GM23248 (cell line): ENCODE measurements around the gene LRRC3.

Experiments used
- EZH2 ChIP-seq: fragments of 200-600 bp; sonication (generic); IDR thresholded peaks from 2 replicates; pipeline ENCODE4 v1.6.1; 2018; ENCODE audit warnings: antibody characterized with exemption, mild to moderate bottlenecking; ENCODE audit not compliant: insufficient read depth, poor library complexity, severe bottlenecking
- EZH2phosphoT487 ChIP-seq: fragments of 200-600 bp; sonication (generic); IDR thresholded peaks from 2 replicates; pipeline ENCODE4 v1.6.1; 2018; ENCODE audit warnings: antibody characterized with exemption, moderate library complexity, mild to moderate bottlenecking, low read depth; ENCODE audit not compliant: insufficient read depth

DNA sequence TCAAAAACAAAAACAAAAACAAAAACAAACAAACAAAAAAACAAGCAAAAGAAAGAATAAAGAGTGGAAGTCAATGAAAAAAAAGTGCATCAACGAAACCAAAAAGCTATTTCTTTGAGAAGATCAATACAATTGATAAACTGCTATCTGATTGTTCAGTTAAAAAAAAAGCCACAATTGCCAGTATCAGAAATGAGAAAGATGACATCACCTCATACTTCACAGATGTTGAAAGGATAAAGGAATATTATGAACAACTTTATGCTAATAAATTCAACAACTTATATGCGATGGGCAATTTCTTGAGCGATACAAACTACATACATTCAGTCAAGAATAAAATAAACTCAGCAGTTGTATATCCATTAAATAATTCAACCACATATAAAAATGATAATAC, 2.2 kb upstream of the LRRC3 start:
- TF ChIP-seq EZH2phosphoT487 (no peak), EZH2 (no peak)
